IPS DF 19.7 (cell line): Measurements from ENCODE around the gene SIVA1.

Experiments
- DNase-seq: peaks from one replicate; pipeline ENCODE4 v3.0.0-alpha.2; 2013; ENCODE audit warnings: low read depth, low spot score

SIVA1 gene

DNA sequence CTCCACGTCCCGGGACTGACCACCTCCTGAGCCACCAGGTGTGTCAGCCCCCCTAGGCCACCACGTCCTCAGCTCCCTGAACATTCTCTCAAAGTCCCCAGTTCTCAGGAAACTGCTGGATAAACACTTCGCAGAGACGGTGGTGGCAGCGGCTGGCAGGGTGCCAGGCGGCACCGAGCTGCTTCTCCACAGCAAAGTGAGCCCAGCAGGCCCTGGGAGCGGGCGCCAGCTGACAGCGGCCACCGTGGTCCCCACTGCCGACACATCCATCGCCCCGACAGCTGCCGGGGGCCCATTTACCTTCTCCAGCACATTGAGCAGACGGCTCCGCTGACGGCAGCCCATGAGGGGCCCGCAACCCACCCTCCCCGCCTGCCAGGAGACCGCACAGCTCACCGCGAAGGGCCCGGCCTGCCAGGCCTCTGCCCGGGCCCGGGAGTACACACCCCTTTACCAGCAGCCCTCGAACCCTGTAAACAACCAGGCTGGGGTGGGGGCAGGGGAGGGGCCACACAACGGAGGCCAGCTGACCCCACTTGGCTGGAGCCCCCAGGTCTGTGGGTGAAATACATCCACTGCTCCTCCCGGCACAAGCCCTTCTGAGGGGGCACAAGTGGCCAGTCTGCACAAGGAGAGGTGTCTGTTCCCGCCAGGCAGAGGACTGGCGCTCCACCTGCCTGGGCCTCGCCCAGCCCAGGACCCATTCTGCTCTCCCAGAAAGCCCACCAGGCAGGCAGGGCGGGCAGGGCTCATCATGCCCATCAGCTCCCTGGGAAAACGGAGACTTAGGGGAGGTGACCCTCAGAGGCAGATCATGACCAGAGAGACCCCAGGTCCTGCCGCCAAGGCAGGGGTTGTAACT lies 32.1 kb downstream of the SIVA1 start:
- no peak for DNase-seq

DNA sequence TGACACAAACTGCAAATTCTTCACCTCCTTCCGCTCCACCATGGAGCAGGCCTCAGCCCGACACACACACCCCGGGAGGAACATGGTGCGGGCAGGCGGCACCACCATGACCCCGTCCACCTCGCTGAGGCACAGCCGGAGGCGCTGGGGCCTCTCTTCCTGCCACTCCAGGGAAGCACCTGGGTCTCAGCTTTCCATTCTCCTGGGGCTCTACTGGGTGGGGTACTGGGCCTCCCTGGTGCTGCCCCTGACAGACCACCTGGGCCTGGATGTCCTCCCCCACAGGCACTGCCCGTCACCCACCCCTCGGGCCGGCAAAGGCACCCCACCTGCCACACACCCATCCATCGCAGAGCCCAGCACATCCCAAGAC lies 32.7 kb downstream of the SIVA1 start:
- no peak for DNase-seq

DNA sequence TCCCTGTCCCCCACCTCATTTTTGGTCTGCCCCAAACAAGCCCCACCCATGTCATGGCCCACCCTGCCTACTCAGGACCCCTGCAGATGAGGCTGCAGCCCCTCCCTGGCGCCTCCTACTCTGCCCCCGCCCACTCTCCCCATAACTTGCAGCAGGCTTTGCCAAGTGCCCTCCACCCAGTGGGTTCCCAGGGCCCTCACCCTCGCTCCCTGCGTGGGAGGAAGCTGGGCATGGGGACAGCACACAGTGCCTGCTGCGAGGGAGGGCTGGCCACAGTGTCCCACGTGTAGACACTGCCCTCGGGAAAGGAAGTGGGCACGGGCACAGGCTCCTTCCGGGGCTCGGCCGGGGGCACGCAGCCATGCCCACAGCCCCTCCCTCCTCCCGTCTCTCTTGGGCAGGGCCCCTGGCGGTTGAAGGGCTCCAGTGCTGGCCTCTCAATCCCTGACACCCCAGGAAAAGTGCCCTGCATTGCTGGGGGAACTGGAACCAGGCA lies 33.2 kb downstream of the SIVA1 start:
- DNase-seq: no peak

DNA sequence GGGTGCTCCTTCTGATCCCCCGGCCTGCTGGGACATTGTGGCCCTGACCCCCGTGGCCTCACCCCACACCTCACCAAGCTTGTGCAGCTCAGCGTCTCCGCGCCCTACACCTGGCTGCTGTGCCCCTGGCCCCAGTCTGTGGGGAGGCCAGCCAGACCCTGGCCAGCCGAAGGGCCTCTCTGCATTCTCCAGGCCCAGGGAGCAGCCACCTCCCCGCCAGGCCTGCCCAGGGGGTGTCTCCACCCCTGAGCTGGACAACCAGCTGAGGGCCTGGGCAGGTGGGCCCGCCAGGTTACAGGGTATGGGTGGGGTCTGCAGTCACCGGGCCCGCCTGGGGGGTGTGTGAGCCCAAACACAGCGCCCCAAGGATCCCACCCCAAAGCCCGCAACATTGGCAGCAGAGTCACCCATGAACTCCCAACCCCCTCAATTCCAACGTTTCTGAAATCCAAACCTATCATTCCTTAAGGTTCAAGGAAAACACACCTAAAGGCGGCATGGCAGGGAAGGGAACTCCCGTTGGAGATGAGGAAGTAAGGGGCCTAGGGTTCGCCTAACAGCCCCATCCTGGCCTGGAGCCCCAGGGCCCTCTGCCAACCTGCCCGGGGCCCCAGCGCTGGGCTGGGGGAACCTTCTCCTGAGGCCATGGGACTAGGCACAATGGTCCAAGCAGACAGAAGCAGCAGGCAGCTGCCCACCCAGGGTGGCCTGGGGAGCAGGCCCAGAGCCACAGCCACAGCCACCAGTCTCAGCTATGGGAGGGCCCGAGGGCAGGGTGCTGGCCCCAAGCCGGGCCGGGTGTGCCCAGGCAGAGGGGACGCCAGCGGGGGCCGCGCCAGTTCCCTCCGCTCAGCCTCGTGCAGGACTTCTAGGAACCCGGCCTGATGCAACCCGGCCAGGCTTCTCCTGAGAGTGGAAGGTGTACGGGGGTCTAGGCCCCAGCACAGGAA lies 34.1 kb downstream of the SIVA1 start:
- no peak for DNase-seq

DNA sequence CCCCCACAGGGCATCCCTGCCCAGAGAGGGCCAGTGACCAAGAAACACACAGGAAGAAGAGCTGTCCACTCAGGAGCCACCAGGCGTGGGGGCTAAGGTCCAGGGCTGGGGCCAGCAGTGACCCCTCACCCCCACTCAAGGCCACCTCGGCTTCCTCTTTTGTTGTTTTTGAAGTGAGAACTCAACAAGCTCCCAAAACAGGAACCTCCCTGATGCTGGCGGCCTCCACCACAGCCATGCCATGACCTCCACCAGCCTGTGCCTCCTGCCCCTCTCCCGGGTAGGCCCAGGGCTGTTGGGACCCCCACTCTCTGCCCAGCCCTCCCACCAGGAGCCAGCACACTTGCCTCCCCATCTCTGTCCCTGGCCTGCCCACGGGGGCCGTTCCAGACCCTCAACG lies 34.8 kb downstream of the SIVA1 start:
- no peak for DNase-seq

DNA sequence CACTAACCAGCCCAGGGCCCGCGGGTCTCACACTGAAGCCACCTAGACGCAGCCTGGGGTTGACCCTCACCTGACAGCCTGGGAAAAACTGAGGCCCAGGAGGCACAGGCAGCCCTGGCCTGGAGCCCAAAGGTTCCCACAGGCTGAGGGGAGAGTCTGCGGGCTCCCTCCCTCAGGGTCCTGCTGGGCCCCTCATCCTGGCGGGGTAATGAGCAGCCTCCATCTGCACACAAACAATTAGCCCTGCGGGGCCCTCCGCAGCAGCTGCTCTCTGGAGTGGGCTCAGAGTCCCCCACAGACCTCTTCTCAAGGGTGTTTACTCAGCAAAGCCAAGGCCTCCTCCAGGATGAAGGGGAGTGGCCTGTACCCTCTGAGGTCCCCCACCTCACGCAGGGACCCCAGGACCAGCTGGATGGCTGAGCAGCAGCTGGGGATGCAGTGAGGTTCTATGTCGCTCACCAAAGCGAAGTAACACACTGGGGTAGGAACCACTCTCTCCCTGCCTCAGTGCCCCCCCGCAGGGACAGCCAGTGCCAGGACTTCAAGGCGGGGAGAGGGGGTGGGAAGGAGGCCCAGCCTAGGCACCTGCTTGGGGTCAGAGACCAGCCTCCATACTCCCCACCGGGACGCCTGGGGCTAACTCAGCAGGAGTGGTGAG lies 35.3 kb downstream of the SIVA1 start:
- DNase-seq: no peak

DNA sequence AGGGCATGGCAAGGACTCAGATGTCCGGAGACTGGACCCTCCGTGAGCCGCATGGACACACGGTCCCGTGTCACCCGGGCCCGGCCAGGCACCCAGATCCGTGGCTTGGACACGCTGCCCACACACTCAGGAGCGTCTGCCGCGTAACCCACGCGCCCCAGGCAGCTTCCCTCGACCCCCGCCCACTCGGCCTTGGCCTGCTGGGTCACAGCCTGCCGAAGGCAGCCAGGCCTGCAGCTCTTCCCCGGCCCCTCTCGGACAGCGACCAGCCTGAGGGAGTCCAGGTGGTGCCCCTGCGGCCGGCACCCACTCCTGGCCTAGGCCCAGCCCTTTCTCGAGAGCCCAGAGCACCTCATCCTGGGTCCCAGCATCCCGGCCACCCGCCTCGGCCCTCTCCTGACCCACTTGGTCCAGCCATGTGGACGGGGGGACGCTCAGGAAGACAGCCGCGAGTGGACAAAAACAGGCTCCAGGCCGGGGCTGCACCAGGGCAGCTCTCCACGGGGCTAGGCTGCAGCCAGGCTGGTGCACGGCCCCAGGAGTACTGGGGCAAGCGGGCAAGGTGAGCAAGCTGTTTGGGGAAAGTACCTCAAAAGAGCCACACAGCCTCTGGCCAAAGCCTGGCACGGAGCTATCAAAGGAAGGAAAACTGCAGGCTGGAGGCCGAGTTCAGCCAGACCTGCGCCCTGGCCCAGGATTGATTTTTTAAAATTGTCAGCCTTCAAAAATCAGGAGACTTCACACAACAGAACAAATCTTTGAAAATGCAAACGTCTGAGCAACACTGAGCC lies 36.1 kb downstream of the SIVA1 start:
- DNase-seq: no peak

DNA sequence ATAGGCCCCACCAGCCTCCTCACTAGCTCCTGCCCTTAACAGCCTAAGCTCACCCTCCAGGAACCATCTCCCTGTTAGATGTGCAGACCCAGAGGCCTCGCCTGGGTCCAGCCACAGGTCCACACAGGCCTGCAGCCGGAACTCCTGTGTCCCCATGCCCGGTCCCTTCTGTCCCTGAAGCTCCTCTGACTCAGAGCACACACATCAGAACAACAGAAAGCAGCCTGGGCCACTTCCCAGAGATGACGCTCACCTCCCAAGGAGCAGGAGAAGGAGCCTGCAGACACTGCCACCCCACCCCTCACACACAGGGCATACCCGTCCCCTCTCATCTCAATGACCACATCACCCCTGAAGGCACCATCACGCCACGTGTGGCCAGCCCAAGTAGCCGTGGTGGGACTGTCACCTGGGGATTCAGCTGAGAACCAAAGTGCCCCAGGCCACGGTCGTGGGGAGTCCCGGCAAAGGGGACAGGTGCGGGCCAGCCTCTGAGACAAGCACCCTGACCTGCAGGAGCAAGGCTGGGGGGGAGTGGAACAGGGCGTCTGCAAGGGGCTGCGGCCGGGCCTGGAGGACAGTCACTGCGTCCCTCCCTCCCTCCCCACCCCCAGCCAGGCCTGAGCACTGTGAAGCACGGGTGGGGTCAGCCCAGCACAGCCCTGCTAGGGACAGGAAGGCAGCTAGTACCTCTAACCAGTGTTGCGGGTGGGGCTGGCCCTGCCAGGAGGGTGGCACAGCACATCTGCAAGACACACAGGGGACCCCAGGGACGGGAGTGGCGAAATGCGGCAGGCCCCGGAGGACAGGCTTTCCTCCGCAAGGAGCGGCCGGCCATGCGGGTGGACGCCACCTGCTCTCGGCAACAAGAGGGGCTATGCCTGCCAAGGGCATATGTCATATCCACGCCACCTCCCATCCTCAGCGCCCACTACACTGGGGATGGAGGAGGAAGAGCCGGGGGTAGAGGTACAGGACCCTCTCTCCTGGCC lies 37.1 kb downstream of the SIVA1 start:
- DNase-seq: no peak

DNA sequence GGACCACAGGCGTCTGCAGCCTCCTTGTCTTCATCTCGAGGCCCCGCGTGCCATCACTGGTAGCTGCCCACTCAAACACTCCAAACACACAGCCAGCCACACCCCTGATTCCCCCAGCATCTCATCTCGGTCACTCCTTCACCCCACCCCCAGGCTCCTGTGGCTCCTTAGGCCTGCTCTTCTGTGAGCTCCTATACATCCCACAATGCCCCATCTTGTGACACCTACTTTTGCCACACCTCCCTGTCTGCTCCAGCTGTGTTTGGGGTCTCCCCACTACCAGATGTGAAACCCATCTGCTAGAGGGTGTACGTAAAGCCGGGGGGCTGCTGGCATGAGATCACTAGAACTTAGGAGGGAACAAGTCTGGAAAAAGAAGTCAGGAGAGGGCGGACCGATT lies 38.5 kb downstream of the SIVA1 start:
- DNase-seq: no peak

DNA sequence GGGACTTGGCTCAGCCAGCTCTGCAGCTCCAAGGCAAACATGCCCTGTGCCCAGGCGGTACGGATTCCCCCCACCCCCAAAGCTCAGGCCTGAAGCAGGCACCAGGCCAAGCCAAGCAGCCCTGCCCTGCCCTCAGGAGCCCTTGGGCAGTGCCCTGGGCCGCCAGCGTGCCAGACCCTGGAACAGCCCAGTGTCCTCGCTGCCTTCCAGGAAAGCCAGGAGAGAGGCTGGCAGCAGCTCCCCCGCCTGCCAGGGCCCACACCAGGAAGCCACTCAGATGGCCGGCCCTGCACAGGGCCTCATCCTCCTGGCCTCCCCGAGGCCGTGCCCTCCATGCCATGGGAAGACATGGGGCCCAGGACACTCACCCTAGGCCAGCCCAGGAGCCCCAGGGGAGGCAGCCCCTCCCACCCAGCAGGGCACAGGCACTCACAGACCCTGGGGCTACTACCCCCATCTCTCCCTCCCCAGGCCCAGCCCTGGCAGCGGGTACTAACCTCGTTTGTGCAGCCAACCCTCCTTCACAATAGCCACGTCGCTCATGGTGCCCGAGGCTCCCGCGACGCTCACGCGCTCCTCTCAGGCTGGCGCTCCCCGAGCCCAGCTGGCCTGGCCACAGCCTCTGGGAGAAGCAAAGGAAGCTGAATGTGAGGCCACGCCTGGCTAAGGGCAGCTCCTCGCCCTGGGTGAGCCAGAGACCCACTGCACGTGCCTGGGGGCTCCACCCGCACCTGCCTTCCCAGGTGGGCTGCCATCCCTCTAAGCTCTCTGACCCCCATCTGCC lies 39.3 kb downstream of the SIVA1 start:
- no peak for DNase-seq

DNA sequence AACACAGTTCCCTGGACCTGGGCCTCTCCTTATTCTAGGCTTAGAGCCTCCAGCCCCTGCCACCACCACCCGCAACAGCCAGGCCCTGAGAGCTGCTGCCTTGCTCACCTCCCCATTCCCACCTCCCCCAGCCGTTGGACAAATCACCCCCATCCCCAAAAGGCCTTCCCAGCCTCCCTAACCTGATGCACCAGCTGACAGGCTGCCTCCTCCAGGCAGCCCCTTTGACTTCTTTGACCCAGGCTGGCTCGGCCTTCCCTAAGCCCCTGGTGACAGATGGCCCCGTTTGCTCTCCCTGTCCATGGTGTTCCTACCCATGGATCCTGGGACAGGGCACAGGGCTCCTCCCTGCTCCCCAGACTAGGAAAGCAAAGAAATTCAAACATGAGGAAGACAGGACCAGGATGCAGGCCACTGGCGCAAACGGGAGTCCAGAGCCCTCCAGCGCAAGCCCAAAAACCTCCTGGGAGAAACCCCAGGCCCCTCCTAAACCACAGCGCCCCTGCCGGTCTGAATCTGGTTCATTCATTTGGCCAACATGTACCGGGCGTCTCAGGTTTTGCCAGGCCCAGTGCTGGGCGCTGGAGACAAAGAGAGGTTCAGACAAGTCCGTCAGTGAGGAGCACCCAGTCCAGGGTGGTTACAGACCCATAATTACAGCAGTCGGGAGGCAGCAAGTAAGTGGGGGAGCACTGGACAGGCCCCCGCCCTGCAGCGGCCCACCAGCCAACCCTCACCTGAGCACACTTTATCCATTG lies 40.2 kb downstream of the SIVA1 start:
- no peak for DNase-seq

DNA sequence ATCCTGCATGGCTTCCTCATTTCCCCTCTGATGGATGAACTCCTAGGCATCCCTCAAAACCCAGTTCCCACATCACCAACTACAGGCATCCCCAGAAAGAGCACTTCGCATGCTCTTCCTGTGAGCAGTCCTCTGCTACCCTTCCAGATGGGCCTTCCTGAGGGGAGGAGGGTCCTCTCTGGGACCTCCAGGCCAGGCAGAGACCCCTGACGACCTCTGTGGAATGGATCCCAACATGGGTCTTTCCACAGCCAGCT lies 40.7 kb downstream of the SIVA1 start:
- DNase-seq: no peak

DNA sequence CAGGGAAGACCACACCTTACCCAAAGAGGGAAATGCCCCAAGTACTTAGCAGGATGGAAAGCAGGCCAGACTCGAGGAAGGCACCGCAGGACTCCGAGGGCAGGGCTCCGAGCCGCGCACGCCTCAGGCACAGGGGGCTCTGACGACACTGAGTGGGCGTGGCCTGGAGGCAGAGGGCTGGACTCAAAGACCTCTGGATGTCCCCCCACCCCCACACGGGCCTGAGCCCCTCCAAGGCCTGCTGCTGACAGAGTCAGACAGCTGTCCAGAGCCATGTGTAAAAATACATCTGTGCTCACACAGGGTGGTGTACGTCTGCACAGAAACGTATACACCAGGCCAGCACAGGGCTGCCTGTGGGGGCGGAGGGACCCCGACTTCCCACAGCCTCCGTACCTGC lies 41.2 kb downstream of the SIVA1 start:
- DNase-seq: no peak

DNA sequence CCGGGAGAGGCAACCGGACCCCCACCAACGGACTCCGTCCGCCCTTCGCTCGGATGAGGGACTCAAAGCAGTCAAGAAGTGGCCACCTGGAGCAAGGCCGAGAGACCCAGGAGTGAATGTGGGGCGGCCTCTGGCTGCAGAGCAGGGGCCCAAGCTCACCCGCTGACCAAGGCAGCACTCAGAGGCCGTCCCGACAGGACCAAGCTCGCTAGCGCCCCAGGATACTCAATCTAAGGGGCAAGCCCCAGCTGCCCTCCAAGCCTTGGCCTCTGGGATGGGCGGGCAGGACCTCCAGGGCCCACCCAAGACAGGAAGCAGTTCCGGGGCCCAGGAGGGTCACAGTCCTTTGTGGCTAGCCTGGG lies 41.7 kb downstream of the SIVA1 start:
- DNase-seq: no peak

DNA sequence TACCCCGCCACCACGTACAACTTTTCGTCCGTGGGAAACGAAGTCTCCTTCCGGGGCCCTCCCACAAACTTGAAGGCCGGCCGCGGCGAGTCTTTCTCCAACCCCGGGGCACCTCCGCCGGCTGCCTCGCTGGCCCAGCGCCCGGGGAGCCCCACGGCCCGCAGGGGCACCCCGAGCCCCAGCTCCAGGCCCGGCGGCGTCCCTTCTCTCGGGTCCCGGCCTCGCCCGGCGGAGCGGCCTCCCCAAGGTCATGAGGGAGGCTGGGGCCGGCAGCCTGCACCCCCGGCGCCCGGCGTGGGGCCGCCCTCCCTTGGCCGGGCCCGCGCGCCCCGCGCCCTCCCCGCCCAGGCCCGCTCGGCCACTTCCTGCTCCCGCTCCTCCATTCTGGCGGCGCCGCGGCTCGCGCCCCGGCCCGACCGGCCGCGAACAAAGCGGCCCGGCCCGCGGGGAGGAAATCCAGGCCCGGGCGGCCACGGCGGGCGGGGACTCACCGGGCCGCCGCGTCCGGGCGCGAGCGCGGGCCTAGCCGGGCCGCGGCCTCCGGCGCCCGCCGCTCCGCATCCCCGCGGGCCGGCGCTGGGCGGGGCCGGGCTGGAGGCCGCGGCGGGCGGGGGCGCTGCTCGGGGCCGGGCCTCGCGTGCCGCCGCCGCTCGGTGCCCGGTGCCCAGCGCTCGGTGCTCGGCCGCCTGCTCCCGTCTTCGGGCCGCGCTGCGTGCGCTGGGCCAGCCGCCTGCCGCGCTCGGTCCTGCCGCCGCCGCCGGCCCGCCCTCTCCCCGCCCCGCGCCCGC lies 42.2 kb downstream of the SIVA1 start, which contains the start of gene AKT1:
TSS of gene AKT1 (minus strand) at position 756 of the 788 bp plus-strand sequence. CDS start 3,105 bp downstream, outside the sequence.
- no peak for DNase-seq

DNA sequence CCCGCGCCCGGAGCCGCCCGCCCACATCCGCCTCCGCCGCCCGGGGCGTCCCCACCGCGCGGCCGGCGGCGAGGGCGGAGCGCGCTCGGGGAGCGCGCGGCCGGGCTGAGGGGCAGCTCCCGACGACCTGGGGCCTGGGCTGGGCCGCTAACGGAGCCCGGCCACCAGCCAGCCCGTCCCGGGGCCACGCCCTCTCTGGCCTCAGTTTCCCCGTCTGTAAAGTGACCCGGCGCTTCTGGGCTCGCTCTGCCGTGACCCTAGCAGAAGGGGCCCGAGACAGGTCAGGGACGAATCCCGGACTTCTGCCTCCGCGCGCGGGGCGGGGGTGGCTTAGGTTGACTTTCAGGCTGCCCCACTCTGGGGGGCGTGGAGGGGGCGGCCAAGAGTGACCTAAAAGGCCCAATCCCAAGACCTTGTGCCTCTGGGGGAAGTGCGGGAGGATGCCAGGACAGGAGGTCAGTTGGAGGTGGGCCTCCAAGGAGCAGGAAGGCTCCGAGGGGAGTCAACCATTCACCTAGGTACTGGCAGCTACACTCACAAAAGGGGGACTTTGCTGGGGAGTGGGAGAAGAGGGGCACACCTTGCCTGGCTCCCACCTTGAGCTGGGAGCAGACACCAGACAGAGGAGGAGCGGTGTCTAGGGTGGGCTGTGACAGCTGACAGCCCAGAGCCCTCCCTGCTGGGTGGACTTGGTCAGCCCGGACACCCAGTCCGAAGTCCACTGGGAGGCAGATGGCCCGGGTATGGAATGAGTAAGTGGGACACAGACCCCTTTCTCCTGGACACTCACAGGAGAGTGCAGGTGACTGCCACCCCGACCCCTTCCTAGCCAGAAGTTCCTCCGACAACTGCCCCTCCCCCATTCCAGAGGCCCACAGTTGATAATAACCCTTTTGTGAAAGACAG lies 43.1 kb downstream of the SIVA1 start:
- no peak for DNase-seq

DNA sequence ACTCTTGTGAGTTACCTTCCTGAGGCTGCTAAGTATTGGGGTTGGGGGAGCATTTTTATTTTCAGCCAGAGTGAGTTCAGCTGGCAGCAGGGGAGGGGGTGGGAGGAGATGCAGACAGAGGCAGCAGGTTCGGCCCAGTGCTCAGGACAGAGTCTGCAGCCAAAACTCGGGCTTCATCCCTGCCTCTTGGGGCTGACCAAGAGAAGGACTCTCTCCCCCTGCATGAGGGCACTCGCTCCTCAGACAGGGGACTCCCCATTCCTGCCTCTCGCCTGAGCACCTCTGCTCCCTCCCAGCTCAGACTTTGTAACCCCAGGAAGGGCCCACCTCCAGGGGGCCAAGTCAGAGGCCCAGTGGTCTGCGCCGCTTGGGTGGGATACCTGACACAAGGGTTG lies 43.7 kb downstream of the SIVA1 start:
- no peak for DNase-seq
